ENCODE results near the gene TINAG.

The TINAG gene

DNA sequence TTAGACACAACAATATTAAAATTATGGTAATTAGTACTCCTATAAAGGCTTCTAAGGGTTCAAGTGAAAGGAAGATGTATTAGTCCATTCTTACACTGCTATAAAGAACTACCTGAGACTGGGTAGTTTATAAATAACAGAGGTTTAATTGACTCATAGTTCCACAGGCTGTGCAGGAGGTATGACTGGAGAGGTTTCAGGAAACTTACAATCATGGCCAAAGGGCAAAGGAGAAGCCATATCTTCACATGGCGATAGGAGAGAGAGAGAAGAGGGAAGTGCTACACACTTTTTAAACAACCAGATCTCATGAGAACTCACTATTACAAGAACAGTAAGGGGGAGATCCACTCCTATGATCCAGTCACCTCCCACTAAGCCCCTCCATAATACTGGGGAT is 52.9 kb downstream of the TINAG start:
- no peaks in the 10 kb centered on the region for H3K4me1 ChIP-seq (ENCODE audit: control insufficient read depth in 1 of 2, insufficient read depth in 1 of 2, low read depth in 1 of 2, low read length in 1 of 2)
- H3K4me3 ChIP-seq (ENCODE audit: low read depth in 1 of 2, low read length in 1 of 2): no peak overlapping the region
- TF ChIP-seq, protein P1, sequence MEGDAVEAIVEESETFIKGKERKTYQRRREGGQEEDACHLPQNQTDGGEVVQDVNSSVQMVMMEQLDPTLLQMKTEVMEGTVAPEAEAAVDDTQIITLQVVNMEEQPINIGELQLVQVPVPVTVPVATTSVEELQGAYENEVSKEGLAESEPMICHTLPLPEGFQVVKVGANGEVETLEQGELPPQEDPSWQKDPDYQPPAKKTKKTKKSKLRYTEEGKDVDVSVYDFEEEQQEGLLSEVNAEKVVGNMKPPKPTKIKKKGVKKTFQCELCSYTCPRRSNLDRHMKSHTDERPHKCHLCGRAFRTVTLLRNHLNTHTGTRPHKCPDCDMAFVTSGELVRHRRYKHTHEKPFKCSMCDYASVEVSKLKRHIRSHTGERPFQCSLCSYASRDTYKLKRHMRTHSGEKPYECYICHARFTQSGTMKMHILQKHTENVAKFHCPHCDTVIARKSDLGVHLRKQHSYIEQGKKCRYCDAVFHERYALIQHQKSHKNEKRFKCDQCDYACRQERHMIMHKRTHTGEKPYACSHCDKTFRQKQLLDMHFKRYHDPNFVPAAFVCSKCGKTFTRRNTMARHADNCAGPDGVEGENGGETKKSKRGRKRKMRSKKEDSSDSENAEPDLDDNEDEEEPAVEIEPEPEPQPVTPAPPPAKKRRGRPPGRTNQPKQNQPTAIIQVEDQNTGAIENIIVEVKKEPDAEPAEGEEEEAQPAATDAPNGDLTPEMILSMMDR (IDR thresholded peaks at IDR 0.05): no peak
- no peaks in the 10 kb centered on the region for H3K27me3 ChIP-seq
- H3K27ac ChIP-seq: no peak overlapping the region
- H3K36me3 ChIP-seq: no peaks in the 10 kb centered on the region
- H3K9me3 ChIP-seq: no peaks in the 10 kb centered on the region

DNA sequence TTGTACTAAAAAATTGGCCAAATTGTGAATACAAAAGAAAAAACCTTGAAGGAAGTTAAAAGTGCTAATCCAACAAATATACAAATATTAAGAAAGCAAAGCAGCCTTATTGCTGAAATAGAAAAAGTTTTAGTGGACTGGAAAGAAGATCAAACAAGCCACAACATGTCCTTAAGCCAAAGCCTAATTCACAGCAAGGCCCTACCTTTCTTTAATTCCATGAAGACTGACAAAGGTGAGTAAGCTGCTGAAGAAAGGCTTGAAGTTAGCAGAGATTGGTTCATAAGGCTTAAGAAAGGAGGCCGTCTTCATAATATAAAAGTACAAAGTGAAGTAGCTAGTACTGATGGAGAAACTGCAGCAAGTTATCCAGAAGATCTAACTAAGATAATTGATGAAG is 53.5 kb downstream of the TINAG start:
- Histone ChIP-seq H3K4me1 (ENCODE audit: control insufficient read depth in 1 of 2, insufficient read depth in 1 of 2, low read depth in 1 of 2, low read length in 1 of 2) (no peaks in the 10 kb centered on the region), H3K9me3 (no peaks in the 10 kb centered on the region), H3K36me3 (no peaks in the 10 kb centered on the region), H3K4me3 (ENCODE audit: low read depth in 1 of 2, low read length in 1 of 2) (no peak overlapping the region), H3K27ac (no peak overlapping the region), H3K27me3 (no peaks in the 10 kb centered on the region)
- TF ChIP-seq, protein P1 (IDR thresholded peaks at IDR 0.05): no peak

DNA sequence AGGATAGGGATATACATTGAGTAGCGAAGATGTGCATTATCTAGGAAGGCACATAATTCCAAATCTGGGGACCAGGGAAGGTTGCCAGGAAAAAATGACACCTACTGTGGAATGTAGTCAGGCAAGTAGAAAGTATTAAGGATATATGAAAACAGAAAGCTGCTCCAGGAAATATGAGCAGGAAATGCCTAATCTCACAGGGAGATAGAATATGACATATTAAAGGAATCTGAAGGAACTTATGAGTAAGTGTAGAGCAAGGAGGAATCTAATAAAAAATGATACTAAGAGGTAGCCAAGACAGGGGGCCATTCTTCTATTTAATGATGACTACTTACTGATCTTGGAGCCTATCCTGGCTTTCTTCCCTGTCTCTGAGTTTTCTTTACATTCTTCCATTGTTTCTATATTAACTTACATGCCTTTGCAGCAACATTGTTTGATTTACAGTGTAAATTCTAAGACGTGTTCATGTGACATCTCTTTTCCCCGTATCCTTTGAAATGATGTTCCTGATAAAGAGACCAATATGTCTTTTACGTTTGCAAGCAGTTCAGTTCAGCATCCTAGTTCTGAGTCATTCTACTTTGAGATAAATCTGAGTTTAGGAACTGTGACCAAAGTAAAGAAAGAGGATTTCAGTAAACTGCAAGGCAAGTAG is 58.6 kb downstream of the TINAG start:
- Histone ChIP-seq H3K9me3 (no peaks in the 10 kb centered on the region), H3K27me3 (no peaks in the 10 kb centered on the region), H3K4me1 (ENCODE audit: control insufficient read depth in 1 of 2, insufficient read depth in 1 of 2, low read depth in 1 of 2, low read length in 1 of 2) (no peaks in the 10 kb centered on the region), H3K36me3 (no peaks in the 10 kb centered on the region), H3K27ac (no peak overlapping the region), H3K4me3 (ENCODE audit: low read depth in 1 of 2, low read length in 1 of 2) (no peak overlapping the region)
- TF ChIP-seq, protein P1 (IDR thresholded peaks at IDR 0.05): no peak

DNA sequence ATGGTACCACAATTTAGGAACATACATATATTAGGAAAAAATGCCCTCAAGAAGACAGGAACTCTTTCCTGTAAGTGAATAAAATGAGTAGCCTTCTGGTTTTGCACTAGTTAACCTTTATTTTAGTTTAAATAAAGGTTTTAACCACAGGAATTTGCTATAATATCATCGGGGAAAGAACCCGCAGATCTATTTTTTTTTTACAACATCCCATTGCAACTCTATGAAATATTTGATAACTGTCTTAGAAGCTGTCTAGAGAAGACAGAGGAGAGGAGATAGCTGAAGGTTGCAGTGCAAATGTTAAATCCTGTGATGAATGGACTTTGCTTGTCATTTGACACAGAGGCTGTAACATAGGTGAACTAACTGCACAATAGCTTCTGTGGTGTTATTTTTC is 69.5 kb downstream of the TINAG start:
- Histone ChIP-seq H3K27me3 (no peaks in the 10 kb centered on the region), H3K4me3 (ENCODE audit: low read depth in 1 of 2, low read length in 1 of 2) (no peak overlapping the region), H3K27ac (no peak overlapping the region)

DNA sequence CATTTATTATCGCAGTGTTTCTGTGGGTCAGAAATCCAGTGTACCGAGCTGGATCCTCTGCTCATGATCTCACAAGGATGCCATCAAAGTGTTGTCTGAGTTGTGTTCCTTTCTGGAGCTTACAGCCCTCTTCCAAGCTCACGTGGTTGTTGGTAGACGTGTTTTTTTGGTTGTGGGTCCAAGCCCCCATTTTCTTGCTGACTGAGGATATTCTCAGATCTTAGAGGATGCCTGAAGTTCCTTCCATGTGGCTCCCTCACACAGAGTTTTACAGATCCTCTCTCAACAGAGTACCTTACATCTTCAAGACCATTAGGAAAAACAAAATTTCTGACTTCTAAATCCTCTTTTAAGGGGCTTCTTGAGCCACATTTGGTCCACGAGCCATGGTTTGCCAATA is 78.1 kb downstream of the TINAG start:
- no peak overlapping the region for H3K4me3 ChIP-seq (ENCODE audit: low read depth in 1 of 2, low read length in 1 of 2)
- H3K27ac ChIP-seq: no peak overlapping the region
- no peaks in the 10 kb centered on the region for H3K36me3 ChIP-seq
- TF ChIP-seq, protein P1 (IDR thresholded peaks at IDR 0.05): no peak
- H3K27me3 ChIP-seq: no peaks in the 10 kb centered on the region
- no peaks in the 10 kb centered on the region for H3K4me1 ChIP-seq (ENCODE audit: control insufficient read depth in 1 of 2, insufficient read depth in 1 of 2, low read depth in 1 of 2, low read length in 1 of 2)
- no peaks in the 10 kb centered on the region for H3K9me3 ChIP-seq

More for the DNA sequence above, 69.5 kb downstream of the TINAG start:
- H3K4me1 ChIP-seq (ENCODE audit: control insufficient read depth in 1 of 2, insufficient read depth in 1 of 2, low read depth in 1 of 2, low read length in 1 of 2): no peaks in the 10 kb centered on the region
- H3K9me3 ChIP-seq: no peaks in the 10 kb centered on the region
- H3K36me3 ChIP-seq: no peaks in the 10 kb centered on the region
- TF ChIP-seq, protein P1 (IDR thresholded peaks at IDR 0.05): no peak

All from neutrophil (primary cell).